CD4-positive, alpha-beta T cell treated with Interleukin-21 for 1 hour (primary cell): ENCODE results near the gene CTNND2.
"Not testable (repeated sequence)": the region's sequence is repeated elsewhere in the genome, so short reads cannot be mapped to it uniquely, and the experiment has no call there.

Experiments
- DNase-seq: peaks from one replicate; pipeline ENCODE4 v3.0.0-alpha.2; 2020

CTNND2 gene

DNA sequence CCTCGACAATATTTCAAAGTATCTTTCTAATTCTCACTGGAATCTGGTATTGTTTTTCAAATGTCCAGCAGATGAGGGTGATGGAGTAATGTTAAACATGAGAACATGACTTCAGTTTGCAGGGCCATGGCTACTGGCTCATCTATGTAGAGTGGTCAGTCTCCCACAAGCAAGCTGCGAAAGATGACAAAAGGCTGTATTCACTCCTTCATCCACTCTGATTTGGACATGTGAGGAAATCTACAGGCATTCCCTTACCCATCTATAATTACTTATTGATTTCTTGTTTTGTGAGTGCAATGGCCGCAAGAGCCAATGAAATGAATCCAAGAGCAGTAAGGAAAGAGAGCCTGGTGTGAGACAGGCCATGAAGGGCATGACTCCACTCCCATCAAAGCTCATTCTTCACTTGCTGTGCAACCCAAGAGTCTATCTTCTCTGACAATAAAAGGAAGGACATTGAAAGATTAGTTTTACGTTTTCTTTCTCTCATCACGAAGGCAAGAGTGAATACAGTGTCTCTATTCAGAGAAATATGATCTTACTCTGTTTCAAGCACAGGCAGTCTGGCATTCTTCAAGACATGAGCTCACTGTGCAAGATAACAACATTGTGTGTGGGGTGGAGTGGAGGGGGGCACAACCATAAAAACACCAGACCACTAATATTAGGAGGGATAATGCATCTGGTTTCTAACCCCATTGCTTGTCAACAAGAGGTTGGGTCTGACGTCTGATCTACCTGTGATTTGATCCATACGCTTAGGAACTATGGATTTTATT, 893.6 kb downstream of the CTNND2 start:
- no peak for DNase-seq

DNA sequence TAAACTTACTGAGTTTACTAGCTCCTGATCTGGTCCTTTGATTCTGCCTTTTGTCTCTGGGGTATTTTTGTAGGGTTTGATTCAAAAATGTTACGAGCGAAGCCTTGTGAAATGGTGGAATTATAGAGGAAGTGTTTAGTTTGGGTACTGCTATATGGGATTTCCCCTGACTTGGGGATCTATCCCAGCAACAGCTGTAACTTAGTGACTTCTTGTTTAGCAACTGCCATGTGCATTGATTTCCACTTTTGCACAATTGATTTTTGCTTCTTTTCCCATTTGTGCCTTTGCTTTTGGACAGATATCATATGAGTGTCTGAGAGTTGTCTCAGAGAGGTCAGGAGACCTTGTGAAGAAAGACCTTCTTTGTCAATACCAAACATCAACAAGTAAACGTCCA, 894.7 kb downstream of the CTNND2 start:
- DNase-seq: no peak

DNA sequence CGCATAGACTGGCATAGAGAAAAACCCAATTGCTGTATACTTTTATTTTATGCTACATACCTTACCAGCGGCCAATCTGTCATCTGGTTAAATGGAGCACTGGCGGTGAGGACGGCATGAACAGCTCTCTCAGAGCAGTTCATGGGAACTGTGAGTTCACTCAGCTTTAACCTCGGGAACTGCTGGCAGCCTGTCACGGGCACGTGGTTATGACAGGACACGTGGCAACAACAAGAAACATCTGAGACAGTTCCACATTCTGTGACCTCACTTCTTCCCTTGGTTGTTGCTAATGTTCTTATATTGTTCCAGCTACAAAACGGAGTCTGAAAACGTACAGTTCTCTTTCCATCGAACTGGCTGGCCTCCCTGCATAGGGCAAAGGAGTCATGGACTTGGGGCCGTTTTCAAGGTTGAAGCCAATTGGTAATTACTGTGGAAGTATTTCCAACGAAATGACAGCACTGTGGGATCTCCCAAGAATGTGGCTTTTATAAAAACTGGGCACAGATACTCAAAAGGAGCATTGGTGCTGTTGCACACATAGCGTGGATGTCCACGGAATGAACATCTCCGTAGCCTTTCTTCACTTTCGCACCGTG, 896.9 kb downstream of the CTNND2 start:
- no peak for DNase-seq

DNA sequence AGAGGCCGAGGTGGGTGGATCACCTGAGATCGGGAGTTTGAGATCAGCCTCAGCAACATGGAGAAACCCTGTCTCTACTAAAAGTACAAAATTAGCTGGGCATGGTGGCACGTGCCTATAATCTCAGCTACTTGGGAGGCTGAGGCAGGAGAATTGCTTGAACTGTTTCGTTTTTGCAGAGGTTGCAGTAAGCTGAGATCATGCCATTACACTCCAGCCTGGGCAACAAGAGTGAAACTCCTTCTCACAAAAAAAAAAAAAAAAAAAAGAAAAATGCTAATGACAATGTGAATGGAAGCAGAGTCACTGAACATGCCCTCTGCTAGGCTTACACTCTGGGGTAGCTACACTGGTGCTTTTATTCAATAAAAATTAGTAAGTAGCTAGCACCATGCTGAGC, 899.7 kb downstream of the CTNND2 start:
- not testable (repeated sequence) for DNase-seq

DNA sequence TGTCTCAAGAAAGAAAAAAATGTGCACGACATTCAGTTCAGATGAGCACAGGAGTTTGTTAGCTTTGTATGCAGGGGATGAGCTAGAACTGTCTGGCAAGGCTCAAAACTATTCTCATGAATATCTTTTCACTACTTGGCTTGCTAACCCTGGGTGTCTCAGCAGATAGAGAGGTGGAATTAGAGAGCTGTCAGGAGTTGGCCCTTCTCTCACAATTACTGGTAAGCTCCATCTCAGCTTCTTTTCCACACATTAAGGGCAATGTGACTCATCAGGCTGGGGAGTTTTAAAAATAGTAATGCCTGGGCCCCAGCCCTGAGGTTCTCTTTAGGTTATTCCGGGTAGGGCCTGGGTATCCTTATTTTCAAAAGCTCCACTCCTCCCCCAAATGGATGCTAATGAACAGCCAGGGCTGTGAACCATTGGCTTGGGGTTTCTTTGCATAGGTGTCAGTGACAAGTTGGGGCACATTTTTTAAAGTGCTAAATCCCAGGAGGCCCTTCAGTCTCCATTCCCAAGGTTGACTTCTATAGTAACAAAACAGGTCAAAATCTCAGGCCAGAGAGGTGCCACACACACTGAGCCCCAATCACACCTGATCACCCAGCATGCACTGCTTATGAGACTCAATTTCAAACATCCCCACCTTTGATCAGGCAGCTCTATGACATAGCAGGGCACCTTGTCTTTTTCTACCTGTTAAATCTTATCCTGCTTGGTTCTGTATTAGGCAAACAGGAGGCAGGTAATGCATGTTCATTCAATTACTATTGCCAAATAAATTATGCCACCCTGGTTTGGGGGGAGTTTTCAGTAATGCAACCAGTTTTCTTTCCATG, 903.5 kb downstream of the CTNND2 start:
- no peak for DNase-seq

DNA sequence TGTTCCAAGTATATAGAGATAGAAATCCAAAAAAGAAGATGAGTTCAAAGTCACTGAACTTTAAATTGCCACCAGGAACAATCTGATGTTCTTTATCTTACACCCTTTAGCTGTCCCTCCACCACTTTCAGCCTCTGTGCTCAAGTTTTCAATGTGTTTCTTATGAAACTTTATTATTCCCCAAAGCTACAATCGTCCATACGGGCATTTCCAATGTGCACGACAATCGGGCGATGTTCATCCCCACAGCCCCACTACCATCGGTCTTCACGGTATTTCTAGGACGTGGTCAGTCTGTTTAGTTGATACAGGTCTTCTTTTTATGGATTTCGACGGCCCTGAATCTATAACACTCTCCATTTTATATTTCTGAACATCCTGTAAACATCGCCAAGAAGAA, 904.5 kb downstream of the CTNND2 start:
- DNase-seq: no peak

DNA sequence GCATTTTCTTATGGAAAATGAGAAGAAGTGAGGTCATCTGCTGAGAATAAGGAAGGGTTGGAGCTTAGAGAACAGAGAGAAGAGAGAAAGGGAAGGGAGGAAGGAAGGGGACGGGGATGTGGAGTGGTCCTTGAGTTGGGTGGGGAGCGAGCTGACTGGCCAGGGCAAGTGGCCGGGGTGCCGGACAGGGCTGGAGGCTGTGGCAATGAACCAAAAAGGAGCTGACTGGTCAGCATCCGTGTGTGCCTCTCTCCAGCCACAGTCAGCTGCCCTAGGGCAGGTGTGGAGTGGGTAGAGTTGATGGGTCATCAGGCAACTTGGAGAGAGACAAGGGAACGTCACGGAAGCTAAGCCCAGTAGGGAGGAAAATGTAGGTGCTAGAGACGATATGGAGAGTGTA, 908.4 kb downstream of the CTNND2 start:
- no peak for DNase-seq

DNA sequence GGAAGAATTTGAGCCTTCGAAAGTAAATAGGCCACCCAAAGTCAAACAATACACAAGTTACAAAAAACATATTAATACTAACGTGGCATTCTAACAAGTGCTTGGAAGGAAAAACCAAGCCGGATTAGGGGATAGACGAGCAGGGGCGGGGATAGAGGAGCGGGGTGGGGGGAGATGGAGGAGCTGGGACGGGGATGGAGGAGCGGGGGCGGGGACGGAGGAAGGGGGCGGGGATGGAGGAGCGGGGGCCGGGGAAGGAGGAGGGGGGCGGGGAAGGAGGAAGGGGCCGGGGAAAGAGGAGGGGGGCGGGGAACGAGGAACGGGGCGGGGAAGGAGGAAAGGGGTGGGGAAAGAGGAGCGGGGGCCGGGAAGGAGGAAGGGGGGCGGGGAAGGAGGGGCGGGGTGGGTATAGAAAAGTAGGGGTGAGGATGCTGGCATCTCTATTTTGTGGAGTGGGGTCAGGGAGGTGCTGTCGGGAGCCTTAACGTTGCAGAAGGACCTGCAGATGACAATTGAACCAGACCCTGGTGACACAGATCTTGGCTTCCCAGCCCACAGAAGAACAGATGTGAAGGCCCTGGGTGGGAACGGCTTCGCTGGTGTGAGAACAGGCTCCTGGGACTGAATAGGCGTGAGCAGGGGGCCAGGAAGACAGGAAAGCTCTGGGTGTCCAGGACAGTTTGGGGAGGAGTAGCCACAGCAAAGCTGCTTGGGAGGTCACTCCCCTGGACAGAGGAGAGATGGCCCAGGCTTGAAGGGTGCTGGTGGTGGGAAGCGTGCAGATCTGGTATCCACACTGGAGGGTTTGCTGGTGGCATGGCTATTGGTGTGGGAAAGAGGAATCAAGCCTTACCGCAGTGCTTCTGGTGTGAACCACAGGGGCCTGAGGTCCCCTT, 909.9 kb downstream of the CTNND2 start:
- no peak for DNase-seq

DNA sequence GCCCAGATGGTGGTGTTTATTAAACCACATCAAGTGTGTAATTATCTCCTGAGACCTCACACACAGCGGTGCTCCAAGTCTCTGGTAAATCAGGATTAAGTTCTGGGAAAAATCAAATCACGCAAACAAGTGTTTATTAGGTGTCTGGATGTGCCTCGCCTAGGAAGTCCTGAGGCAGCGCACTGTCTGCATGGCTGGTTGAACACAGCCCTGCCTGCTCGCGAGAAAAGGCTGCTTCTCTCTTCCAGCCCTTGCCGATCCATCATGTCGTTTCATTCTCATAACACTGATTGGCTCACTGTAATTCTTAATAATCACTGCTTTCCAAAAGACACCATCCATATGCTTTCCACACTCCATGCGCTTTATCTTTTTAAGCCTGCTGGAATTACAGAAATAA, 913.6 kb downstream of the CTNND2 start:
- DNase-seq: no peak

DNA sequence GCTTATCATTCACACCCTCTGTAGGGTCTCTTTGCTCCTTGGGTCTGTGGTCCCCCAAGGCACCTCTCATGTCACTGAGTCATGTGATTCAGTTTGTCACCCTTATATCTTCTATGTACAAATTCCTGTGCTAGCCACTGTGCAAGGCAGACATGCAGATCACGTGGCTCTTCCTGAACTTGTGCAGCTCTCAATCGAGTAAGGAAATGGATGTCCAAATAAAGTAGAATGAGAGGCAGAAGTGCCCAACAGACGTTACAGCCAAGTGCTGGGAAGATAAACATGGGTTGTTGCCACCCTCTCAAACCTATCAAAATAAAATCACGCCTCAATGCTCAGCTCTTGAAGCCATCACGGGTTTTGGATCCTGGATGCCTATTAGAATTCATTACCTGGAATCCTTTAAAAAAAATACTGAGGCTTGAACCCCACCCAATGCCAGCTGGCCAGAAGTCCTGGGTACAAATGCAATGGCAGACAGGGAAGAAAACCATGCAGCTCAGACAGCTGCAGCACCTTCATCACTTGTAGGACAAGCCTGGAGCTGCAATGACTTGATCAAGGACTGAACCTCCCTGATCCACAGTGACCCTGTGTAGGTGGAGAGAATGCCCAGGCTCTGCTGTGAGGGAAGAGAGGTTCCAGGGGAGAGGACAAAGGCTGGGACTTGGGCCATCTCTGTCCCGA, 914.5 kb downstream of the CTNND2 start:
- no peak for DNase-seq

DNA sequence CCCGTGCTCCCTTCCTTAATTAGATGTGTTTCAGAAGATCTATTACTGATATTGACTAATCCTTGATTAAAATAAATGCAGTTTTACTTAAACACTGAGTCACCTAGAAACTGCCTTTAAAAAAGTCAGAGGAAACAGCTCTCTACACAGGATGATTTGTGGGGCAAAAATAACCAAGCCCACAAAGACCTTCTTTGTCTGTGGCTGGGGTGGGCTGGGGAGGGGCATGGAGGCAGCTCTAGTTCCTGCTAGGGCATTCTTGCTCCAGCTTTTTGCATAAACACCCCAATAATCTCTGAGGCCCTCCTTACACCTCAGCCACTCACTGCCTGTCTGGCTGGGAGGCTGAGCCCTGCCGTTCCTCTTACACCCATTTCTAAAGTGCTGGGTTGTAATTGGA, 915.6 kb downstream of the CTNND2 start:
- no peak for DNase-seq

DNA sequence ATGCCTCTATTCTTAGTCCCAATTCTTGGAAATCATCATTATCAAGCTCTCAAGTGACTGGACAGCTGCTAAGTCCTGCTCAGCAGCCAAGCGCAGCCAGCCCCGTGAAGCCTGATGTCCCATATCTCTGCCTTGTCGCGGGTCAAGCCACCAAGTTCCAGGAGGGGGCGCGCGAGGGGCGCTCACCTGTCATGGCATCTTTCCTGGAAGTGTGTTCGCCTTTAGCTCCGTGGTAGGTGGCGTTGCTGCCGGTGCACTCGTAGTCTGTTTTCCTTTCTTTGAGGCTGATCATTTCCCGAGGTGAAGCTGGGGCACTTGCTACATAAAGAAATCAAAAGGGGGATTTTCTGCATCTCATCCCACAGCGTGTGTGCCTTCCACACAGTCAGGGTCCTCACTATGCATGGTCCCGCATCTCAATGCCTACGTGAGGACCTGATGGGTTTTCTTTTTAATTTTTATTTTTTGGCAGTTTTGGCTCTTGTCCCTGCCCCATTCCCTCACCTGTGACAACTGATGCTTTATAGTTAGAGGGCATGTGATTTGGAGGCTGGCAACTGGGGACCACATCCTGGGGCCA, 916.2 kb downstream of the CTNND2 start:
- DNase-seq: peak; percentile 52

DNA sequence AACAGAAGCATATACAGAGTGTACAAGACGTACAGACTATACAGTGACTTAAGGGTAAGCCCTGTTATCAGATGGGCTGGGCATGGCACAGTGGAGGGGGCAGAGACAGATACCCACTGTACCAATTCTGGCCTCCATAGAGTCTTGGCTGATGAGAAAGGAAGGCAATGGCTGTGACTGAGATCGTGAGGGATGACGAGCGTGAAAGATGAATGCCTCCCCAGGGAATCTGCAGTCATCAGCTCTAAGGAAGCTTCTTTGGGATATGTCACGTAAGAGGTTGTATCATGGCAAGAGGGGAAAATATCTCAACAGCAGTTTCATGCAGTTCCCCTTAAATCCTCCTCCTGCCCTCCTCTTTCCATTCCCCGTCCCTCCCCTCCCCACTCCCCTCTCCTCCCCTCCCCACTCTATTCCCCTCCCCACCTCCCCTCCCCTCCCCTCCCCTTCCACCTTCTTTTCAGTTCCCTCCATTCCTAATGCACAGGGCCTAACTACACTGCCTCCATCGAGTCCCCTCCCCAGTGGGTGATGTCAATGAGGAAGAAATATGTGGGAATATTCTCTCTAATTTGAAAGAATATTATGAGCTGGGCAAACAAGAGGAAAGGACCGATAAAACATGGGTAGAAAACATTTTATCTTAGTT, 916.8 kb downstream of the CTNND2 start:
- no peak for DNase-seq

DNA sequence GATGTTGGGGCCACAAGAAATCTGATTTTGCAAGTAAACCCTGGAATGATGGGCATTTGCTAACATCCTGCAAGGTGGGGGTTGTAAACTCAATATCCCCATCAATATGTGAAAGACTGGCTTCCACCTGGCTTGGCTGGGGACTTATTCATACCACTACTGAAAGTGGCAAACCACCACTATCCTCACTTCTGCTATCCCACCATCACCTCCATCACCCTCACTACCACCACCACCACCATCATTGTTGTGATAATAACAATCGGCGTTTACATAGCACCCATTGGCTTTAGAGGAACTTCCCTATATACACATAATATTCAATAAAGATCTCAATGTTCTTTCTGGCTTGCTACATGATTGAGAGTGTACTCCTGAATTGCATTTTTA, 918.5 kb downstream of the CTNND2 start:
- DNase-seq: no peak

DNA sequence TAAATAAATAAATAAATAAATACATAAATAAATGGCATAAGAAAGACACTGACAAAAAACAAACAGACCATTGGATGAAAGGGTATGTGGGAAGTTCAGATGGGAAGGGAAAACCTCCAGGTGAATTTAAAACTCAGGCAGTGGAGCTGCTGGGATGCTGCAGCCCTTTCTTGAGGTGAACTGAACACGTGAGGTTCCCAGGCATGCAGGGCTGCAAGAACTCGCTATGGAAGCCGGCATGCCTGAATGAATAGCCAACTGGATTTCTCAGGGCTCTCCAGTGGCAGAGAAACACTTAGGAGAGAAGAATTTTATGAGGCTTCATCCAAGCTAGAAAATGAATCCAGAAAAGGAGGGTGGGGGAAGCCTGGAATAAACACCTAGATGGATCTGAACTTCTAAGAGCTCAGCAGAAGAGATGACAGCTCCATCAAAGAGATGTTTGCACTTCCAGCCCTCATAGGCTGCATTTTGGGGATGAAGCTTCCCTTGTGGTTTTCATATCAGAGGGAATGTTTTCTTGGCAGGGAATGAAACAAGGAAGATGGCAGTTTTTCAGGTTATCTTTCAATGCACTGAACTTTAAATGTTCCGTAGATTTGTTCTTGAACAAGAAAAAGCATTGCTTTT, 919.0 kb downstream of the CTNND2 start:
- DNase-seq: no peak

DNA sequence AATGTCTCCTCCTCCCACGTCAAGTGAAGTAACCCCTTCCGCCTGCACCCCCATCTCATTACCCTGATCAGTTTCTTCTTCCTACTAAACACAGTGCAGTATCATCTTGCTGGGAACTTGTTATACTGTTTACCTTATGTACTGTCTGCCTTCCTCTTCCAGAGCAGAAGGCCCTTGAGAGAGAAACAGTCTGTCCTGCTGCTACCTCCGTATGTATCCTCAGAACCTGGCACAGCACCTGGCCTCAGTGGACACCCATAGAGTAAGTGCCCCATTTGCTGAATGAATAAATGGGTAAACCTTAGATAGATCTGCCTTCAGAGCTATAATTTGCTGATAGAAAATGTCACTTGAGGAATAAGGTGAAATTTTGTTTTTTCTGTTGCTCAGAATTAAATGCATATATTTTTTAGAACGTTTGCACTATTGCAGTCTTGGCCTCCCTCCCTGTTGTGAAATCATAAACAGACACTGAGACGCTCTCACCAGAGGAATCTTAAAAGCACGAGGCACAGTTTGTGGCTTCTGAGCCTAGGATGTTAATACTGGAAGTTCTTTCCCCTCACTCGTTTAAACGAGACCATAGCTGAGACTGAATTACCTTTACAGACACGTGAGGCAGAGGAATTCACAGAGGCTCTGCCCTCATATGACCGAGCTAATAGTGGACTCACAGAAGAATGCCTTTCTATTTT, 920.1 kb downstream of the CTNND2 start:
- DNase-seq: no peak

DNA sequence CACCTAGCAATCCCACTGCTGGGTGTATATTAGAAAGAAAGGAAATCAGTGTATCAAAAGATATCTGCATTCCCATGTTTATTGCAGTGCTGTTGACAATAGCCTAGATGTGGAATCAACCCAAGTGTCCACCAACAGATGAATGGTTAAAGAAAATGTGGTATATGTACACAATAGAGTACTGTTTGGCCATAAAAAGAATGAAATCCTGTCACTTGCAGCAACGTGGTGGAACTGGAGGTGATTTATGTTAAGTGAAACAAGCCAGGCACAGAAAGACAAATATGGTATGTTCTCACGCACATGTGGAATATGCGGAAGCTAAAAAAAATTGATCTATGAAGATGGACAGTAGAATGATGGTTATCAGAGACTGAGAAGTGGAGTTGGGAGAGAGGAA, 921.6 kb downstream of the CTNND2 start:
- DNase-seq: no peak

DNA sequence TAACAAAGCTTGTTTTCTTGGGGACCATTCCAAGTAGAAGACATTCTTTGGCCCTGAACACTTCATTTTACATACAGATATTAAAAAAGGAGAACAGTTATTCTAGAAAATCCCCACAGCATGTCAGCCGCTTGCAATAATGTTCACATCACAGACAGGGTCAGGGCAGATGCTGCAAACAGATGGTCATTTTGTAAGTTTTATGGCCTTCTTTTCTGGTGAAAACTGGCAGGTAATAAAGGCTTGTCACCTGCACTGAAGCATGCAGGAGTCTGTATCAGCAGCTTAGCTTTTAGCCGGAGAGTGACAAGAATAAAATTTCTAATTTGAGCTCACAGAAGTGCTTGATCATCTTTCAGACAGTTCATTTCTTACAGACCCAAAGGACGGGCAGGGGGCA, 922.3 kb downstream of the CTNND2 start:
- DNase-seq: no peak

DNA sequence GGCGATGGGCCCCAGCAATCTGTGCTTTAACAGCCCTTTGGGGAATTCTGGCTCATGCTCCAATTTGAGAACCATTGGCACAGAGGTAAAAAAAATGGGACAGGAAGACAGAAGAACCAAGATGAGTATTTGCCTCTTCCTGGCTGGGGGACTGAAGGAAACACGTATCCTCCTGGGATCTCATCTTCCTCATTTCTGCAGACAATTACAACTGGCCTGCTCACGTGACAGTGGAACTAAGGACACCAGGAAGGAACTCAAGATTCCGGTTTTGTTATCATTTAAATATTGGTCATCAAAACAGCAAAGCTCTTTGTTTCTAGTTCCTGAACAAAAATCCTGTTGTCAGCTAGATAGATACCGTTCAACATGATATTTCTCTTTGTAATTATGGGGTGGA, 927.2 kb downstream of the CTNND2 start:
- DNase-seq: no peak

DNA sequence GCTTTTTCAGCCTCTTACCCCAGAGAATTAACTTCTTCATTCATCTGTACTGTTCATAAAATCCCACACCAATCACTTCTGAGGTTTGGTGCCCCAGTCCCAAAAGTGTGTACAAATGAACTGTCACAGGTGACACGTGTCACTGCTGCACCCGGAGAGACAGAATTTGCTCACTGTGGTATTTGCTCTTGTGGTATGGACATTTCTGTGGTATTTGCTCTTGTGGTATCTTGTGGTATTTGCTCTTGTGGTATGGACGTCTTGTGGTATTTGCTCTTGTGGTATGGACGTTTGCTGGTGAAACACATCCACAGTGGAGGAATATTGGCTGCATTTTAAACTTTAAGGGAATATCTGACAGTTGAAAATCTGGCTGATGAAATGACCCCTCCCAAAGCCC, 928.3 kb downstream of the CTNND2 start:
- no peak for DNase-seq
